OCI-LY3 (cell line): ENCODE measurements around the gene MAT2A.

Source experiments
- H2AFZ ChIP-seq: fragments of 200-600, 300-600 bp; shearing (Covaris generic); 2 replicates; pipeline ENCODE4 v1.6.0; 2014; ENCODE audit warnings: antibody characterized with exemption, low read depth, low read length
- H3K27ac ChIP-seq: fragments of 200-600, 300-600 bp; sonication (generic); 2 replicates; pipeline ENCODE4 v1.5.1; 2014; ENCODE audit warnings: mild to moderate bottlenecking, low read length, moderate library complexity, mixed read lengths
- H3K27me3 ChIP-seq: fragments of 200-600, 300-600 bp; sonication (generic); 2 replicates; pipeline ENCODE4 v1.6.1; 2014; ENCODE audit warnings: low read depth, low read length, mixed read lengths
- H3K36me3 ChIP-seq: fragments of 200-600, 300-600 bp; sonication (generic); replicated peaks from 2 replicates; pipeline ENCODE3; 2014; ENCODE audit warnings: low read depth, low read length, mixed read lengths
- H3K4me1 ChIP-seq: fragments of 300-600, 200-600 bp; sonication (generic); 2 replicates; pipeline ENCODE4 v1.6.1; 2014; ENCODE audit warnings: low read length, mixed read lengths
- H3K4me2 ChIP-seq: fragments of 200-600, 300-600 bp; sonication (generic); 2 replicates; pipeline ENCODE4 v1.6.1; 2014; ENCODE audit warnings: low read length, mixed read lengths
- H3K4me3 ChIP-seq: fragments of 300-600, 200-600 bp; sonication (generic); 2 replicates; pipeline ENCODE4 v1.5.1; 2014; ENCODE audit warnings: antibody characterized with exemption, mild to moderate bottlenecking, low read length, moderate library complexity
- H3K79me2 ChIP-seq: fragments of 300-600, 200-600 bp; shearing (Covaris generic); 2 replicates; pipeline ENCODE4 v1.6.1; 2014; ENCODE audit warnings: mild to moderate bottlenecking, low read length, mixed read lengths
- H3K9ac ChIP-seq: fragments of 300-600, 200-600 bp; shearing (Covaris generic); 2 replicates; pipeline ENCODE4 v1.6.0; 2014; ENCODE audit warnings: mild to moderate bottlenecking, low read length, moderate library complexity
- H3K9me3 ChIP-seq: fragments of 200-600, 300-600 bp; shearing (Covaris generic); 2 replicates; pipeline ENCODE4 v1.6.1; 2014; ENCODE audit warnings: low read length, mixed read lengths; ENCODE audit not compliant: insufficient read depth
- H4K20me1 ChIP-seq: fragments of 200-600, 300-600 bp; sonication (generic); 2 replicates; pipeline ENCODE4 v1.6.1; 2016; ENCODE audit warnings: low read length, mixed read lengths; ENCODE audit not compliant: insufficient read depth
- EZH2phosphoT487 ChIP-seq: fragments of 200-600 bp; shearing (Covaris generic); IDR thresholded peaks from 2 replicates; pipeline ENCODE4 v1.6.1; 2018; ENCODE audit warnings: antibody characterized with exemption, mixed run types, low read depth
- TF ChIP-seq, protein P1 (sequence below): fragments of 200-600, 300-600 bp; sonication (generic); IDR thresholded peaks from 2 replicates; pipeline ENCODE4 v1.5.1; 2014; ENCODE audit warnings: antibody characterized with exemption, low read length, low read depth

Gene MAT2A

DNA sequence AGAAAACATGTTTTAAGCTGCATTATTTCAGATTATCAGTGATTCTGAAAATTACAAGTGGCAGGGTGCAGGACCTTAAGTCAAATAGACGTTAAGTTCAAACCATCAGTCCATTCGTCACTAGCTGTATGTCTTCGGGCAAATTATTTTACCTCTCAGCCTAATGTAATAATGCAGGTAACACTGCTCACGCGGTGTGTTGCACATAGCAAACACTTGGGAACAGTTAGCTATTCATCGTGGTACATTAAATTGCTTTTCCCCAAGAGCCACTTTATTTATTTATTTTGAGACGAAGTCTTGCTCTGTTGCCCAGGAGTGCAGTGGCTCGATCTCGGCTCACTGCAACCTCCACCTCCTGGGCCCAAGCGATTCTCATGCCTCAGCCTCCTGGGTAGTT lies 10.1 kb downstream of the MAT2A start:
- H3K4me1 ChIP-seq = no peaks in the 10 kb centered on the region
- no peaks in the 10 kb centered on the region for H3K79me2 ChIP-seq
- H2AFZ ChIP-seq = no peak overlapping the region
- no peak overlapping the region for H3K4me3 ChIP-seq
- no peaks in the 10 kb centered on the region for H3K27me3 ChIP-seq
- H3K9me3 ChIP-seq = no peaks in the 10 kb centered on the region
- H3K4me2 ChIP-seq = no peak overlapping the region
- H3K36me3 ChIP-seq = peaks cover 51% of the 10 kb centered on the region
- H4K20me1 ChIP-seq = 0 out of 2 replicates have a peak, but pooled peaks cover 3% of the 10 kb centered on the region
- no peak for TF ChIP-seq EZH2phosphoT487
- TF ChIP-seq, protein P1, sequence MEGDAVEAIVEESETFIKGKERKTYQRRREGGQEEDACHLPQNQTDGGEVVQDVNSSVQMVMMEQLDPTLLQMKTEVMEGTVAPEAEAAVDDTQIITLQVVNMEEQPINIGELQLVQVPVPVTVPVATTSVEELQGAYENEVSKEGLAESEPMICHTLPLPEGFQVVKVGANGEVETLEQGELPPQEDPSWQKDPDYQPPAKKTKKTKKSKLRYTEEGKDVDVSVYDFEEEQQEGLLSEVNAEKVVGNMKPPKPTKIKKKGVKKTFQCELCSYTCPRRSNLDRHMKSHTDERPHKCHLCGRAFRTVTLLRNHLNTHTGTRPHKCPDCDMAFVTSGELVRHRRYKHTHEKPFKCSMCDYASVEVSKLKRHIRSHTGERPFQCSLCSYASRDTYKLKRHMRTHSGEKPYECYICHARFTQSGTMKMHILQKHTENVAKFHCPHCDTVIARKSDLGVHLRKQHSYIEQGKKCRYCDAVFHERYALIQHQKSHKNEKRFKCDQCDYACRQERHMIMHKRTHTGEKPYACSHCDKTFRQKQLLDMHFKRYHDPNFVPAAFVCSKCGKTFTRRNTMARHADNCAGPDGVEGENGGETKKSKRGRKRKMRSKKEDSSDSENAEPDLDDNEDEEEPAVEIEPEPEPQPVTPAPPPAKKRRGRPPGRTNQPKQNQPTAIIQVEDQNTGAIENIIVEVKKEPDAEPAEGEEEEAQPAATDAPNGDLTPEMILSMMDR = no peak
- no peak overlapping the region for H3K9ac ChIP-seq
- no peak overlapping the region for H3K27ac ChIP-seq

DNA sequence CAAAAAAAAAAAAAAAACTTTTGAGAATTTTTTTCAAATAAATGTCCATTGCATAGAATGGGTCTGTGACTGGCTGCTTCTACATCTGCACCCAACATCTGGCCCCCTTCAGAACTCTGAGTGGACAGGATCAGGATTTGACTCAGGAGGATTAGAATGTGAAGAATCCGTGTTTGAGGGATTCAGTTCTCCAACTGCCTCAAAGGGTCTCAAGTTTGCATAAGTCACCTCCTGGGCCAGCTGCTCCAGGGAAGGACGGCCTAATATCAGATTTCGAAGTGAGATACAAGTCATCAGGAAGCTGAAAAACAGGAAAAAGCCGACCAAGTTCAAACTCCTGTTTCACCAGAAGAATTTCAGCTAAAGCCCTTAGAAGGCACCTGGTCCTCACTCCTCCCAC lies 10.9 kb downstream of the MAT2A start:
- Histone ChIP-seq H3K9me3 (no peaks in the 10 kb centered on the region), H3K79me2 (no peaks in the 10 kb centered on the region), H4K20me1 (0 out of 2 replicates have a peak, but pooled peaks cover 3% of the 10 kb centered on the region), H2AFZ (no peak overlapping the region), H3K36me3 (peaks cover 56% of the 10 kb centered on the region), H3K9ac (no peak overlapping the region), H3K4me3 (no peak overlapping the region), H3K4me1 (no peaks in the 10 kb centered on the region), H3K27me3 (no peaks in the 10 kb centered on the region), H3K27ac (no peak overlapping the region), H3K4me2 (no peak overlapping the region)
- no peak for TF ChIP-seq EZH2phosphoT487
- TF ChIP-seq, protein P1 = no peak

DNA sequence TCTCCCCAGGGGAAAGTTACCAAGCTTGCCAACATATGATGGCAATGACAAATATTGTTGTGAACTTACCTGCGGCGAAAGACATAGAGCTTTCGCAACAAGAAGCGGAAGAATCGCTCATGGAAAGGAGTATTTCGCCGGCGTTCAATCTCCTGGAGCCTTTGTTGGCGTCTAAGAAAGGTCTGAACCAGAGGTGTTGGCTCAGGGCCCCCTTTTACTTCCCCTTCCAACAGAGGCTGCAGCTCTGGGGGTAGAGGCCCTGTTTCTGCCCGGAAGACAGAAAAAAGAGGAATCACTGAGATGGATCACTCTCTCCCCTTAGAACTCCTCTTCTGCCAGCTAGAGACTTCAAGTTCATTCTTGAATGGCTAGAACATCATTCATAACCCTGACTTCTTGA lies 11.5 kb downstream of the MAT2A start:
- Histone ChIP-seq H3K27ac (no peak overlapping the region), H3K4me2 (no peak overlapping the region), H3K79me2 (no peaks in the 10 kb centered on the region), H3K4me3 (no peak overlapping the region), H4K20me1 (0 out of 2 replicates have a peak, but pooled peaks cover 3% of the 10 kb centered on the region), H3K9ac (no peak overlapping the region), H3K9me3 (no peaks in the 10 kb centered on the region), H3K36me3 (peaks cover 57% of the 10 kb centered on the region), H3K4me1 (no peaks in the 10 kb centered on the region), H2AFZ (no peak overlapping the region), H3K27me3 (no peaks in the 10 kb centered on the region)
- TF ChIP-seq, protein P1 = no peak
- no peak for TF ChIP-seq EZH2phosphoT487

DNA sequence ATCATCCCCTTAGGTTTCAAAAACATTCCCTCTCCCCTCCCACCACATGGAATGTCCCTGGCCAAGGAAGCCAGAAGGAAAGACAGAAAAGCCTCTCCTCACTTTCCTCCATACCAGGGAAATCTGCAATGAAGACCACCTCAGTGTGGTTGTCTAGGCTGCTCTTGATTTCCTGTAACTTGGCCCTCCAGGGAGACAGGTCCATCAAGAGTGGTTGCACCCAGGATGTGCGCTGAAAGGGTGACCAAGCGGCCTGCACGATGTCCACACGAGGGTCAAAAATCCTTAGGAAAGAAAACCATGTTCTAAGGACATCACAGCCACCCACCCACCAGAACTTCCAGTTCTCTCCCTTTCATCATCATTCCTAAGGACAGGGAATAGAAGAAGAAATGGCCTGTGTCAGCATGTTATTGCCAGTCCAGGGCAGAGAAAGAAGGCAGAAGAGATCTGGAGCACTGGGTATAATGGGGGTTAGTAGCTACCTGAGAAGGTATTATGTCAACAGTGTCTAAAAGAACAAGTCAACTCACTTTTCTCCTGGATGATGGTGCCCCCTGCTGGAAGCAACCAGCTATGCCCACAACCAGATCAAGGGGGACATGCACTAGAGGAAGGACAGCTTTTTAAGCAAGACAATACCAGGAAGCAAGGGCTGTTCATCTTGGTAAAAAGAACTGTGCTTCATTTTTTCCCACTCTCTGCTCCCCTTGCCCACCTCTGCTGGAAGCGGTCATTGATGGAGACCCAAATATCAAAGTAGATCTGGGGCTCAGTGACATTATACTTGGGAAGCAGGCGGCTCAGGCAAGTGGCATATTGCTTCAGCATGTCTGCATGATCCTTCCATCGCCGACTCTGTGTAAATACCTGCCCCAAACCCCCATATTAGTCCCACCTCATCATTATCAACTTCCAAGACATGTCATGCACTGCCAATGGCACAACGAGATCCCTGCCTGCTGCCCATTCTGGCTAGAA lies 13.0 kb downstream of the MAT2A start:
- Histone ChIP-seq H3K4me2 (no peak overlapping the region), H3K79me2 (no peaks in the 10 kb centered on the region), H3K36me3 (peaks cover 52% of the 10 kb centered on the region), H3K27me3 (no peaks in the 10 kb centered on the region), H3K4me1 (no peaks in the 10 kb centered on the region), H3K9ac (no peak overlapping the region), H3K4me3 (no peak overlapping the region), H2AFZ (no peak overlapping the region), H3K27ac (no peak overlapping the region), H3K9me3 (no peaks in the 10 kb centered on the region), H4K20me1 (no peaks in the 10 kb centered on the region)
- TF ChIP-seq EZH2phosphoT487 = no peak
- TF ChIP-seq, protein P1 = peak; percentile 96
